ENCODE data around the gene SRGAP2B.
"Not testable (repeated sequence)": the region's sequence is repeated elsewhere in the genome, so short reads cannot be mapped to it uniquely, and the experiment has no call there.

The SRGAP2B gene

GRCh38 chr1:145095284-145096057 is at the start of gene SRGAP2B, which contains the start of gene FAM72D:
Gene SRGAP2B (minus strand): TSS chr1:145095328. CDS start chr1:145092901, 2,427 bp downstream.
Gene FAM72D (plus strand): TSS chr1:145095974. CDS start chr1:145096848, 874 bp downstream.
- DNase-seq = not testable (repeated sequence)

GRCh38 chr1:145144264-145144913 is 49.3 kb upstream of the SRGAP2B start:
- not testable (repeated sequence) for DNase-seq

GRCh38 chr1:145140549-145140948 is 45.4 kb upstream of the SRGAP2B start:
- DNase-seq = not testable (repeated sequence)

- DNase-seq = not testable (repeated sequence)
Observed at GRCh38 chr1:145134476-145134875, 39.3 kb upstream of the SRGAP2B start.

- not testable (repeated sequence) for DNase-seq
Observed at GRCh38 chr1:145128697-145129469, 33.8 kb upstream of the SRGAP2B start.

- DNase-seq = not testable (repeated sequence)
Observed at GRCh38 chr1:145127144-145127543, 32.0 kb upstream of the SRGAP2B start.

GRCh38 chr1:145125112-145125511 is 30.0 kb upstream of the SRGAP2B start:
- DNase-seq = not testable (repeated sequence)

GRCh38 chr1:145123992-145124641 is 29.0 kb upstream of the SRGAP2B start:
- DNase-seq = not testable (repeated sequence)

- DNase-seq = not testable (repeated sequence)
Observed at GRCh38 chr1:145123062-145123395, 27.9 kb upstream of the SRGAP2B start.

- DNase-seq = not testable (repeated sequence)
Observed at GRCh38 chr1:145122344-145123061, 27.4 kb upstream of the SRGAP2B start.

- DNase-seq = not testable (repeated sequence)
Observed at GRCh38 chr1:145119842-145120241, 24.7 kb upstream of the SRGAP2B start.

GRCh38 chr1:145115587-145116493 is 20.7 kb upstream of the SRGAP2B start:
- DNase-seq = not testable (repeated sequence)

- not testable (repeated sequence) for DNase-seq
Observed at GRCh38 chr1:145114560-145115057, 19.5 kb upstream of the SRGAP2B start.

GRCh38 chr1:145112703-145113102 is 17.6 kb upstream of the SRGAP2B start:
- not testable (repeated sequence) for DNase-seq

- not testable (repeated sequence) for DNase-seq
Observed at GRCh38 chr1:145111674-145112073, 16.5 kb upstream of the SRGAP2B start.

- not testable (repeated sequence) for DNase-seq
Observed at GRCh38 chr1:145103294-145103693, 8.2 kb upstream of the SRGAP2B start.

- DNase-seq = not testable (repeated sequence)
Observed at GRCh38 chr1:145101725-145102124, 6.6 kb upstream of the SRGAP2B start.

- peak; percentile 13 for DNase-seq
Observed at GRCh38 chr1:145094655-145095211, 395 bp downstream of the SRGAP2B start.

- peak; percentile 15 for DNase-seq
Observed at GRCh38 chr1:145093517-145094149, 1.5 kb downstream of the SRGAP2B start.

Data from CD4-positive, alpha-beta T cell treated with Interleukin-17A for 1 hour (primary cell).